GM23338 (cell line): ENCODE results near the gene F3. TPM values are rescaled to one million over a fixed set of nuclear protein-coding genes. Genes with fewer than 3 reads are reported as not detected.

ENCODE experiments used
- ATAC-seq: fragments of 200-7000 bp; cut with Tn5 transposase; 3 replicates; pipeline ENCODE4 v1.9.1; 2020
- DNase-seq: peaks from one replicate; pipeline ENCODE4 v3.0.0-alpha.2; 2015; ENCODE audit warnings: low spot score
- H2AFZ ChIP-seq: fragments of 200-600 bp; sonication (generic); 2 replicates; pipeline ENCODE4 v1.8.0; 2016; ENCODE audit warnings: antibody characterized with exemption, mild to moderate bottlenecking, moderate library complexity
- H3F3A ChIP-seq: fragments of 200-600 bp; sonication (generic); replicated peaks from 2 replicates; pipeline ENCODE4 v1.8.0; 2017; ENCODE audit warnings: antibody characterized with exemption, mixed run types, low read depth
- H3K27ac ChIP-seq: fragments of 200-600 bp; sonication (generic); 2 replicates; pipeline ENCODE4 v1.6.1; 2016; ENCODE audit warnings: low read depth
- H3K27me3 ChIP-seq: fragments of 200-600 bp; sonication (generic); 2 replicates; pipeline ENCODE4 v1.8.0; 2016; ENCODE audit warnings: mild to moderate bottlenecking, mixed run types, moderate library complexity; ENCODE audit not compliant: insufficient read depth
- H3K36me3 ChIP-seq: fragments of 200-600 bp; sonication (generic); 2 replicates; pipeline ENCODE4 v1.8.0; 2016; ENCODE audit warnings: mild to moderate bottlenecking; ENCODE audit not compliant: insufficient read depth
- H3K4me1 ChIP-seq: fragments of 200-600 bp; sonication (generic); 2 replicates; pipeline ENCODE4 v1.8.0; 2016; ENCODE audit warnings: mild to moderate bottlenecking, moderate library complexity; ENCODE audit not compliant: insufficient read depth
- H3K4me2 ChIP-seq: fragments of 200-600 bp; sonication (generic); 2 replicates; pipeline ENCODE4 v1.7.1; 2017; ENCODE audit warnings: mixed run types
- H3K4me3 ChIP-seq: fragments of 200-600 bp; sonication (generic); 2 replicates; pipeline ENCODE4 v1.6.1; 2016; ENCODE audit warnings: mixed run types
- H3K79me2 ChIP-seq: fragments of 200-600 bp; sonication (generic); replicated peaks from 2 replicates; pipeline ENCODE4 v1.8.0; 2017; ENCODE audit warnings: mild to moderate bottlenecking; ENCODE audit not compliant: insufficient read depth
- H3K9me2 ChIP-seq: fragments of 200-600 bp; sonication (generic); 2 replicates; pipeline ENCODE4 v1.8.0; 2017; ENCODE audit not compliant: insufficient read depth
- H4K20me1 ChIP-seq: fragments of 200-600 bp; sonication (generic); replicated peaks from 2 replicates; pipeline ENCODE4 v1.8.0; 2017; ENCODE audit warnings: mild to moderate bottlenecking; ENCODE audit not compliant: insufficient read depth
- H3K27ac Mint-ChIP-seq: 2 replicates; pipeline ENCODE4 v1.8.0; 2020; ENCODE audit warnings: inconsistent platforms, mild to moderate bottlenecking, moderate library complexity, mixed read lengths
- H3K27me3 Mint-ChIP-seq: 3 replicates; pipeline ENCODE4 v1.8.0; 2022; ENCODE audit warnings: low read depth, mild to moderate bottlenecking, moderate library complexity, mixed read lengths, inconsistent platforms; ENCODE audit not compliant: insufficient read depth, poor library complexity
- H3K36me3 Mint-ChIP-seq: 3 replicates; pipeline ENCODE4 v1.8.0; 2021; ENCODE audit warnings: low read depth, mild to moderate bottlenecking, inconsistent platforms, moderate library complexity, mixed read lengths
- H3K4me1 Mint-ChIP-seq: 3 replicates; pipeline ENCODE4 v1.8.0; 2020; ENCODE audit warnings: mild to moderate bottlenecking, inconsistent platforms, mixed read lengths
- H3K4me3 Mint-ChIP-seq: 3 replicates; pipeline ENCODE4 v1.8.0; 2021; ENCODE audit warnings: moderate library complexity, mild to moderate bottlenecking, inconsistent platforms, mixed read lengths
- H3K9me3 Mint-ChIP-seq: 3 replicates; pipeline ENCODE4 v1.8.0; 2020; ENCODE audit warnings: moderate library complexity, mild to moderate bottlenecking, inconsistent platforms, mixed read lengths
- CREB1 ChIP-seq: fragments of 250-450 bp; sonication (Bioruptor Pico); IDR thresholded peaks from 2 replicates; pipeline ENCODE4 v1.5.0; 2020; ENCODE audit warnings: low read depth, mild to moderate bottlenecking, moderate library complexity
- EZH2 ChIP-seq: fragments of 200-600 bp; sonication (generic); IDR thresholded peaks from one replicate; pipeline ENCODE4 v1.8.0; 2017; ENCODE audit warnings: antibody characterized with exemption, mild to moderate bottlenecking, low read depth; ENCODE audit not compliant: unreplicated experiment
- EZH2phosphoT487 ChIP-seq: fragments of 200-600 bp; sonication (generic); IDR thresholded peaks from one replicate; pipeline ENCODE4 v1.8.1; 2018; ENCODE audit warnings: antibody characterized with exemption; ENCODE audit not compliant: unreplicated experiment
- JUNB ChIP-seq: IDR thresholded peaks from one replicate; pipeline ENCODE4 v1.6.1; 2016; ENCODE audit warnings: antibody characterized with exemption; ENCODE audit not compliant: unreplicated experiment
- NANOG ChIP-seq: IDR thresholded peaks from 2 replicates; pipeline ENCODE4 v1.6.1; 2016; ENCODE audit warnings: antibody characterized with exemption, borderline replicate concordance
- POLR2AphosphoS5 ChIP-seq: IDR thresholded peaks from 2 replicates; pipeline ENCODE4 v1.6.1; 2016; ENCODE audit warnings: antibody characterized with exemption, low read depth
- STAT1 ChIP-seq: IDR thresholded peaks from one replicate; pipeline ENCODE4 v1.6.1; 2016; ENCODE audit warnings: antibody characterized with exemption; ENCODE audit not compliant: unreplicated experiment
- ZNF114 ChIP-seq: fragments of 250-450 bp; sonication (Bioruptor Pico); IDR thresholded peaks from 2 replicates; pipeline ENCODE4 v1.5.0; 2020; ENCODE audit warnings: mild to moderate bottlenecking, moderate library complexity
- ZNF331 ChIP-seq: fragments of 250-450 bp; sonication (Bioruptor Pico); IDR thresholded peaks from 2 replicates; pipeline ENCODE4 v1.5.0; 2020; ENCODE audit warnings: low read depth, mild to moderate bottlenecking, moderate library complexity
- polyA plus RNA-seq: library from polyadenylated mRNA; unstranded; fragments of >200 nt; fragmentation: Nextera tagmentation; extraction: Ambion mirVana; gene quantifications from 2 replicates; pipeline ENCODE4 v1.2.1, GENCODE V29; 2016
- total RNA-seq: library from RNA; depleted of rRNA; stranded (reverse); fragments of >200 nt; shearing (Covaris generic); gene quantifications from 2 replicates; pipeline ENCODE4 v1.2.3, GENCODE V29; 2014
- TF ChIP-seq, protein P1 (sequence below), 2 experiments: fragments of 200-600 bp in 1 of 2; sonication (generic) in 1 of 2; conservative IDR thresholded peaks; 2 replicates each; pipeline versions ENCODE4 v1.5.1 to v1.6.1; 2016 to 2017; ENCODE audit warnings: antibody characterized with exemption in 2 of 2, low read depth in 2 of 2, mild to moderate bottlenecking in 2 of 2, moderate library complexity in 1 of 2
- TF ChIP-seq, protein P2 (sequence below): fragments of 250-450 bp; sonication (Bioruptor Pico); IDR thresholded peaks from 2 replicates; pipeline ENCODE4 v1.5.0; 2020; ENCODE audit warnings: mild to moderate bottlenecking, moderate library complexity
- TF ChIP-seq, protein P3 (sequence below): IDR thresholded peaks from one replicate; pipeline ENCODE4 v1.6.1; 2018; ENCODE audit warnings: antibody characterized with exemption; ENCODE audit not compliant: unreplicated experiment
- TF ChIP-seq, protein P4 (sequence below): IDR thresholded peaks from 2 replicates; pipeline ENCODE4 v1.6.1; 2016; ENCODE audit warnings: antibody characterized with exemption

Gene F3
- total and polyA plus RNA-seq, 2 experiments from 2014 or later = 6.9 to 9.7 TPM

DNA sequence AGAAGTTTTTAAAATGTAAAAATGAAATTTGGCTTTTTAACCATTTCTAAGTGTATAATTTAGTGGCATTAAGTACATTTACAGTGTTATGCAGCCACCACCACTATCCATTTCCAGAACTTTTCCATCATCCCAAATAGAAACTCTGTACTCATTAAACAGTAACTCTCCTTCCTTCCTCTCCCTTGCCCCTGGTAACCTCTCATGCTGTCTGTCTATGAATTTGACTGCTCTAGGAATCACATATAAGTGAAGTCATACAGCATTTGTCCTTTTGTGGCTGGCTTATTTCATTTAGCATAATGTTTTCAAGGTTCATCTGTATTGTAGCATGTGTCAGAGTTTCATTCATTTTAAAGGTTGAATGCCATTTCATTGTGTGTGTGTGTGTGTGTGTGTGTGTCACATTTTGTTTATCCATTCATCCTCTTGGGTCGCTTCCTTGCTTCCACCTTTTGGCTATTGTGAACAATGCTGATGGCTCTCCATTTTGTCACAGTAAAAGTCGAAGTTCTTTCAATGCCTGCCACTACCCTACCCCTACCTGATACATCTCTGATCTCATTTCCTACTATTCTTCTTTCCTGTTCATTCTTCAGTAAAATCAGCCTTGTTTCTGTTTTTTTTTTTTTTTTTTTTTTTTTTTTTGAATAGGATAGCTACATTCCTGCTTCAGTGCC lies 45.3 kb downstream of the F3 start:
- no peaks in the 10 kb centered on the region for H3K36me3 ChIP-seq
- TF ChIP-seq NANOG = no peak
- TF ChIP-seq, protein P1, sequence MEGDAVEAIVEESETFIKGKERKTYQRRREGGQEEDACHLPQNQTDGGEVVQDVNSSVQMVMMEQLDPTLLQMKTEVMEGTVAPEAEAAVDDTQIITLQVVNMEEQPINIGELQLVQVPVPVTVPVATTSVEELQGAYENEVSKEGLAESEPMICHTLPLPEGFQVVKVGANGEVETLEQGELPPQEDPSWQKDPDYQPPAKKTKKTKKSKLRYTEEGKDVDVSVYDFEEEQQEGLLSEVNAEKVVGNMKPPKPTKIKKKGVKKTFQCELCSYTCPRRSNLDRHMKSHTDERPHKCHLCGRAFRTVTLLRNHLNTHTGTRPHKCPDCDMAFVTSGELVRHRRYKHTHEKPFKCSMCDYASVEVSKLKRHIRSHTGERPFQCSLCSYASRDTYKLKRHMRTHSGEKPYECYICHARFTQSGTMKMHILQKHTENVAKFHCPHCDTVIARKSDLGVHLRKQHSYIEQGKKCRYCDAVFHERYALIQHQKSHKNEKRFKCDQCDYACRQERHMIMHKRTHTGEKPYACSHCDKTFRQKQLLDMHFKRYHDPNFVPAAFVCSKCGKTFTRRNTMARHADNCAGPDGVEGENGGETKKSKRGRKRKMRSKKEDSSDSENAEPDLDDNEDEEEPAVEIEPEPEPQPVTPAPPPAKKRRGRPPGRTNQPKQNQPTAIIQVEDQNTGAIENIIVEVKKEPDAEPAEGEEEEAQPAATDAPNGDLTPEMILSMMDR (conservative IDR thresholded peaks at IDR 0.05; ENCODE audit: low read depth in 2 of 2) = no peak
- TF ChIP-seq, protein P2, sequence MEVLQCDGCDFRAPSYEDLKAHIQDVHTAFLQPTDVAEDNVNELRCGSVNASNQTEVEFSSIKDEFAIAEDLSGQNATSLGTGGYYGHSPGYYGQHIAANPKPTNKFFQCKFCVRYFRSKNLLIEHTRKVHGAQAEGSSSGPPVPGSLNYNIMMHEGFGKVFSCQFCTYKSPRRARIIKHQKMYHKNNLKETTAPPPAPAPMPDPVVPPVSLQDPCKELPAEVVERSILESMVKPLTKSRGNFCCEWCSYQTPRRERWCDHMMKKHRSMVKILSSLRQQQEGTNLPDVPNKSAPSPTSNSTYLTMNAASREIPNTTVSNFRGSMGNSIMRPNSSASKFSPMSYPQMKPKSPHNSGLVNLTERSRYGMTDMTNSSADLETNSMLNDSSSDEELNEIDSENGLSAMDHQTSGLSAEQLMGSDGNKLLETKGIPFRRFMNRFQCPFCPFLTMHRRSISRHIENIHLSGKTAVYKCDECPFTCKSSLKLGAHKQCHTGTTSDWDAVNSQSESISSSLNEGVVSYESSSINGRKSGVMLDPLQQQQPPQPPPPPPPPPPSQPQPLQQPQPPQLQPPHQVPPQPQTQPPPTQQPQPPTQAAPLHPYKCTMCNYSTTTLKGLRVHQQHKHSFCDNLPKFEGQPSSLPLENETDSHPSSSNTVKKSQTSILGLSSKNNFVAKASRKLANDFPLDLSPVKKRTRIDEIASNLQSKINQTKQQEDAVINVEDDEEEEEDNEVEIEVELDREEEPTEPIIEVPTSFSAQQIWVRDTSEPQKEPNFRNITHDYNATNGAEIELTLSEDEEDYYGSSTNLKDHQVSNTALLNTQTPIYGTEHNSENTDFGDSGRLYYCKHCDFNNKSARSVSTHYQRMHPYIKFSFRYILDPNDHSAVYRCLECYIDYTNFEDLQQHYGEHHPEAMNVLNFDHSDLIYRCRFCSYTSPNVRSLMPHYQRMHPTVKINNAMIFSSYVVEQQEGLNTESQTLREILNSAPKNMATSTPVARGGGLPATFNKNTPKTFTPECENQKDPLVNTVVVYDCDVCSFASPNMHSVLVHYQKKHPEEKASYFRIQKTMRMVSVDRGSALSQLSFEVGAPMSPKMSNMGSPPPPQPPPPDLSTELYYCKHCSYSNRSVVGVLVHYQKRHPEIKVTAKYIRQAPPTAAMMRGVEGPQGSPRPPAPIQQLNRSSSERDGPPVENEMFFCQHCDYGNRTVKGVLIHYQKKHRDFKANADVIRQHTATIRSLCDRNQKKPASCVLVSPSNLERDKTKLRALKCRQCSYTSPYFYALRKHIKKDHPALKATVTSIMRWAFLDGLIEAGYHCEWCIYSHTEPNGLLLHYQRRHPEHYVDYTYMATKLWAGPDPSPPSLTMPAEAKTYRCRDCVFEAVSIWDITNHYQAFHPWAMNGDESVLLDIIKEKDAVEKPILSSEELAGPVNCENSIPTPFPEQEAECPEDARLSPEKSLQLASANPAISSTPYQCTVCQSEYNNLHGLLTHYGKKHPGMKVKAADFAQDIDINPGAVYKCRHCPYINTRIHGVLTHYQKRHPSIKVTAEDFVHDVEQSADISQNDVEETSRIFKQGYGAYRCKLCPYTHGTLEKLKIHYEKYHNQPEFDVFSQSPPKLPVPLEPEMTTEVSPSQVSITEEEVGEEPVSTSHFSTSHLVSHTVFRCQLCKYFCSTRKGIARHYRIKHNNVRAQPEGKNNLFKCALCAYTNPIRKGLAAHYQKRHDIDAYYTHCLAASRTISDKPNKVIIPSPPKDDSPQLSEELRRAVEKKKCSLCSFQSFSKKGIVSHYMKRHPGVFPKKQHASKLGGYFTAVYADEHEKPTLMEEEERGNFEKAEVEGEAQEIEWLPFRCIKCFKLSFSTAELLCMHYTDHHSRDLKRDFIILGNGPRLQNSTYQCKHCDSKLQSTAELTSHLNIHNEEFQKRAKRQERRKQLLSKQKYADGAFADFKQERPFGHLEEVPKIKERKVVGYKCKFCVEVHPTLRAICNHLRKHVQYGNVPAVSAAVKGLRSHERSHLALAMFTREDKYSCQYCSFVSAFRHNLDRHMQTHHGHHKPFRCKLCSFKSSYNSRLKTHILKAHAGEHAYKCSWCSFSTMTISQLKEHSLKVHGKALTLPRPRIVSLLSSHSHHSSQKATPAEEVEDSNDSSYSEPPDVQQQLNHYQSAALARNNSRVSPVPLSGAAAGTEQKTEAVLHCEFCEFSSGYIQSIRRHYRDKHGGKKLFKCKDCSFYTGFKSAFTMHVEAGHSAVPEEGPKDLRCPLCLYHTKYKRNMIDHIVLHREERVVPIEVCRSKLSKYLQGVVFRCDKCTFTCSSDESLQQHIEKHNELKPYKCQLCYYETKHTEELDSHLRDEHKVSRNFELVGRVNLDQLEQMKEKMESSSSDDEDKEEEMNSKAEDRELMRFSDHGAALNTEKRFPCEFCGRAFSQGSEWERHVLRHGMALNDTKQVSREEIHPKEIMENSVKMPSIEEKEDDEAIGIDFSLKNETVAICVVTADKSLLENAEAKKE (CRISPR knock-in tag) = no peak
- TF ChIP-seq CREB1 = no peak
- no peak for TF ChIP-seq POLR2AphosphoS5
- no peak for TF ChIP-seq ZNF331
- TF ChIP-seq JUNB = no peak
- no peak for TF ChIP-seq STAT1
- TF ChIP-seq EZH2phosphoT487 = no peak
- TF ChIP-seq EZH2 = no peak
- no peak for TF ChIP-seq ZNF114 (CRISPR knock-in tag)
- TF ChIP-seq, protein P3, sequence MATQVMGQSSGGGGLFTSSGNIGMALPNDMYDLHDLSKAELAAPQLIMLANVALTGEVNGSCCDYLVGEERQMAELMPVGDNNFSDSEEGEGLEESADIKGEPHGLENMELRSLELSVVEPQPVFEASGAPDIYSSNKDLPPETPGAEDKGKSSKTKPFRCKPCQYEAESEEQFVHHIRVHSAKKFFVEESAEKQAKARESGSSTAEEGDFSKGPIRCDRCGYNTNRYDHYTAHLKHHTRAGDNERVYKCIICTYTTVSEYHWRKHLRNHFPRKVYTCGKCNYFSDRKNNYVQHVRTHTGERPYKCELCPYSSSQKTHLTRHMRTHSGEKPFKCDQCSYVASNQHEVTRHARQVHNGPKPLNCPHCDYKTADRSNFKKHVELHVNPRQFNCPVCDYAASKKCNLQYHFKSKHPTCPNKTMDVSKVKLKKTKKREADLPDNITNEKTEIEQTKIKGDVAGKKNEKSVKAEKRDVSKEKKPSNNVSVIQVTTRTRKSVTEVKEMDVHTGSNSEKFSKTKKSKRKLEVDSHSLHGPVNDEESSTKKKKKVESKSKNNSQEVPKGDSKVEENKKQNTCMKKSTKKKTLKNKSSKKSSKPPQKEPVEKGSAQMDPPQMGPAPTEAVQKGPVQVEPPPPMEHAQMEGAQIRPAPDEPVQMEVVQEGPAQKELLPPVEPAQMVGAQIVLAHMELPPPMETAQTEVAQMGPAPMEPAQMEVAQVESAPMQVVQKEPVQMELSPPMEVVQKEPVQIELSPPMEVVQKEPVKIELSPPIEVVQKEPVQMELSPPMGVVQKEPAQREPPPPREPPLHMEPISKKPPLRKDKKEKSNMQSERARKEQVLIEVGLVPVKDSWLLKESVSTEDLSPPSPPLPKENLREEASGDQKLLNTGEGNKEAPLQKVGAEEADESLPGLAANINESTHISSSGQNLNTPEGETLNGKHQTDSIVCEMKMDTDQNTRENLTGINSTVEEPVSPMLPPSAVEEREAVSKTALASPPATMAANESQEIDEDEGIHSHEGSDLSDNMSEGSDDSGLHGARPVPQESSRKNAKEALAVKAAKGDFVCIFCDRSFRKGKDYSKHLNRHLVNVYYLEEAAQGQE = no peak
- TF ChIP-seq, protein P4, sequence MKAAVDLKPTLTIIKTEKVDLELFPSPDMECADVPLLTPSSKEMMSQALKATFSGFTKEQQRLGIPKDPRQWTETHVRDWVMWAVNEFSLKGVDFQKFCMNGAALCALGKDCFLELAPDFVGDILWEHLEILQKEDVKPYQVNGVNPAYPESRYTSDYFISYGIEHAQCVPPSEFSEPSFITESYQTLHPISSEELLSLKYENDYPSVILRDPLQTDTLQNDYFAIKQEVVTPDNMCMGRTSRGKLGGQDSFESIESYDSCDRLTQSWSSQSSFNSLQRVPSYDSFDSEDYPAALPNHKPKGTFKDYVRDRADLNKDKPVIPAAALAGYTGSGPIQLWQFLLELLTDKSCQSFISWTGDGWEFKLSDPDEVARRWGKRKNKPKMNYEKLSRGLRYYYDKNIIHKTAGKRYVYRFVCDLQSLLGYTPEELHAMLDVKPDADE = no peak
- no peaks in the 10 kb centered on the region for H4K20me1 ChIP-seq
- no peaks in the 10 kb centered on the region for H3K79me2 ChIP-seq
- no peak overlapping the region for H2AFZ ChIP-seq
- H3K4me1 ChIP-seq = no peaks in the 10 kb centered on the region
- Mint-ChIP-seq H3K27me3 (no peaks in the 10 kb centered on the region), H3K36me3 (peaks cover 22% of the 10 kb centered on the region; the same call in 2 of the 3 replicates), H3K9me3 (no peaks in the 10 kb centered on the region), H3K4me1 (no peaks in the 10 kb centered on the region), H3K27ac (no peak overlapping the region), H3K4me3 (no peak overlapping the region)
- no peaks in the 10 kb centered on the region for H3K27me3 ChIP-seq
- no peak for DNase-seq
- no peak overlapping the region for H3K4me3 ChIP-seq
- H3K4me2 ChIP-seq = no peak overlapping the region
- no peak overlapping the region for H3K27ac ChIP-seq
- H3F3A ChIP-seq = no peaks in the 10 kb centered on the region
- H3K9me2 ChIP-seq = no peaks in the 10 kb centered on the region
- ATAC-seq = no peak
